Hematopoietic multipotent progenitor cell treated with erythropoietin and hydrocortisone succinate and interleukin-3 and kit ligand, for 15 days (in vitro differentiated cells): ENCODE data around the gene C1GALT1.
"Not testable (repeated sequence)": the region's sequence is repeated elsewhere in the genome, so short reads cannot be mapped to it uniquely, and the experiment has no call there.

Experiments used
- DNase-seq: peaks from one replicate; pipeline ENCODE4 v3.0.0-alpha.2; 2015; ENCODE audit warnings: low spot score

Gene C1GALT1

GRCh38 chr7:7169296-7169695 lies 13.0 kb upstream of the C1GALT1 start:
- no peak for DNase-seq

- no peak for DNase-seq
Observed at GRCh38 chr7:7173956-7174632, 8.2 kb upstream of the C1GALT1 start.

- DNase-seq = no peak
Observed at GRCh38 chr7:7175075-7175695, 7.2 kb upstream of the C1GALT1 start.

GRCh38 chr7:7176406-7177043 lies 5.8 kb upstream of the C1GALT1 start:
- no peak for DNase-seq

- no peak for DNase-seq
Observed at GRCh38 chr7:7177044-7177517, 5.3 kb upstream of the C1GALT1 start.

- no peak for DNase-seq
Observed at GRCh38 chr7:7178081-7178480, 4.3 kb upstream of the C1GALT1 start.

GRCh38 chr7:7178906-7179305 lies 3.4 kb upstream of the C1GALT1 start:
- DNase-seq = no peak

- no peak for DNase-seq
Observed at GRCh38 chr7:7180725-7181449, 1.5 kb upstream of the C1GALT1 start.

GRCh38 chr7:7181519-7182155 lies 707 bp upstream of the C1GALT1 start:
- DNase-seq = peak; percentile 58

GRCh38 chr7:7183061-7183837 lies 905 bp downstream of the C1GALT1 start:
- DNase-seq = peak; percentile 46

GRCh38 chr7:7183838-7184463 lies 1.6 kb downstream of the C1GALT1 start:
- DNase-seq = peak; percentile 33

- DNase-seq = no peak
Observed at GRCh38 chr7:7185371-7185989, 3.1 kb downstream of the C1GALT1 start.

GRCh38 chr7:7188091-7188490 lies 5.7 kb downstream of the C1GALT1 start:
- no peak for DNase-seq

GRCh38 chr7:7188742-7189141 lies 6.4 kb downstream of the C1GALT1 start:
- no peak for DNase-seq

- DNase-seq = no peak
Observed at GRCh38 chr7:7190142-7190541, 7.8 kb downstream of the C1GALT1 start.

GRCh38 chr7:7191137-7191536 lies 8.8 kb downstream of the C1GALT1 start:
- DNase-seq = no peak

GRCh38 chr7:7192798-7193788 lies 10.7 kb downstream of the C1GALT1 start:
- DNase-seq = not testable (repeated sequence)

- not testable (repeated sequence) for DNase-seq
Observed at GRCh38 chr7:7199592-7199991, 17.2 kb downstream of the C1GALT1 start.

- DNase-seq = not testable (repeated sequence)
Observed at GRCh38 chr7:7200255-7200654, 17.9 kb downstream of the C1GALT1 start.
